Astrocyte of the spinal cord (primary cell): ENCODE data around the gene WDR46.

Source experiments
- DNase-seq: peaks from one replicate; pipeline ENCODE4 v3.0.0; 2011; ENCODE audit warnings: low read depth, low spot score
- H3K4me3 ChIP-seq: 2 replicates; pipeline ENCODE4 v1.5.1; 2011; ENCODE audit warnings: low read depth, mild to moderate bottlenecking, low read length, moderate library complexity
- CTCF ChIP-seq: IDR thresholded peaks from 2 replicates; pipeline ENCODE4 v1.5.1; 2012; ENCODE audit warnings: low read depth, mild to moderate bottlenecking, low read length, inconsistent platforms
- in situ Hi-C: cut with HindIII; loops from 2 replicates; pipeline ENCODE4 v1.10.0; 2017; ENCODE audit warnings: low sequenced_read_pairs

The WDR46 gene

GRCh38 chr6:33304216-33304615 is 15.2 kb upstream of the WDR46 start:
- in situ Hi-C loops = no loop called here
- H3K4me3 ChIP-seq = no peak overlapping the region

GRCh38 chr6:33301877-33302276 is 12.8 kb upstream of the WDR46 start:
- no peak overlapping the region for H3K4me3 ChIP-seq
- no peak for DNase-seq
- no peak for TF ChIP-seq CTCF
- in situ Hi-C loops = no loop called here

More at GRCh38 chr6:33304216-33304615, 15.2 kb upstream of the WDR46 start:
- DNase-seq = no peak
- no peak for TF ChIP-seq CTCF

GRCh38 chr6:33299237-33299944 is 10.4 kb upstream of the WDR46 start:
- peak; percentile 82 for TF ChIP-seq CTCF
- in situ Hi-C loops = no loop called here
- peak overlapping the region; percentile 85 for H3K4me3 ChIP-seq
- DNase-seq = peak; percentile 94

GRCh38 chr6:33298773-33299236 is 9.8 kb upstream of the WDR46 start, which contains the start of gene RGL2:
Gene RGL2 (minus strand): TSS chr6:33298942. CDS start chr6:33298610, 332 bp downstream.
- no peak for TF ChIP-seq CTCF
- in situ Hi-C loops = no loop called here
- no peak for DNase-seq
- H3K4me3 ChIP-seq = peak within 1 kb of the TSS; percentile 85

GRCh38 chr6:33297956-33298772 is 9.1 kb upstream of the WDR46 start:
- peak overlapping the region; percentile 85 for H3K4me3 ChIP-seq
- DNase-seq = peak; percentile 73
- TF ChIP-seq CTCF = peak; percentile 15
- in situ Hi-C loops = no loop called here

- no peak for TF ChIP-seq CTCF
- in situ Hi-C loops = no loop called here
- peak overlapping the region; percentile 85 for H3K4me3 ChIP-seq
- DNase-seq = no peak
These were observed 8.4 kb upstream of the WDR46 start for GRCh38 chr6:33297406-33297955.
